GM03348 (cell line): ENCODE measurements around the gene ALK.

Experiments
- DNase-seq: peaks from one replicate; pipeline ENCODE4 v3.0.0; 2012; ENCODE audit warnings: low spot score

Gene ALK

DNA sequence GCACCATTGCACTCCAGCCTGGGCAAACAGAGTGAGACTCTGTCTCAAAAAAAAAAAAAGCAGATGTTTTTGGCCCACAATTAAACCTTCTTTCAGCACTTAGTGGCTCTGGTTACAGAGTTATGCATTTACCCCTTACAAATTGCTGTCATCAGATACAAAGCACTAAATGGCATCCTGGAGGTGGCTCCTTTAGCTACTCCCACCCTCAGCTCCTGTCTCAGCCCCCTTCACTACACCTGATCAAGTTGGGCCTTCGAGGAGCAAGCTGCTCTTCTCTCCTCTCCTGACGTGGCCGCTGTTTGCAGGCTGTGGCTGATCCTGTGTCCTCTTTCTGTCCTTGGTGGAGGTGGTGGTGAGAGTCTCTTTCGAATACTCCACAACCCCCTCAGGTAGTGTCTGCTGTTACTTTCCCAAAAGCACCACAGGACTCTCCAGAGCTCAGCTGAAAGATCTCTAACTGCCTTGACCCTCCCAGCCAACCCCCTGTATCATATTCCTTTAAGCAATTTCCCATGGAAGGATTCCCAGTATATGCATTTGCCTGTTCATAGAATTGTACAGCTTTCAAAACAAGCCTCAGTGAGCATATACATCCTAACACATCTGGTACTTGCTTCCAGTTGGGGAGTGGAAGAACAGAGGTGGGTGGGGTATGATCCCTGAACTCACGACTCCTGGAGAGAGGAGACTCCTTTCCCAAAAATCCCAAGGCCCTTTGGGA lies 520.3 kb downstream of the ALK start:
- DNase-seq = no peak

DNA sequence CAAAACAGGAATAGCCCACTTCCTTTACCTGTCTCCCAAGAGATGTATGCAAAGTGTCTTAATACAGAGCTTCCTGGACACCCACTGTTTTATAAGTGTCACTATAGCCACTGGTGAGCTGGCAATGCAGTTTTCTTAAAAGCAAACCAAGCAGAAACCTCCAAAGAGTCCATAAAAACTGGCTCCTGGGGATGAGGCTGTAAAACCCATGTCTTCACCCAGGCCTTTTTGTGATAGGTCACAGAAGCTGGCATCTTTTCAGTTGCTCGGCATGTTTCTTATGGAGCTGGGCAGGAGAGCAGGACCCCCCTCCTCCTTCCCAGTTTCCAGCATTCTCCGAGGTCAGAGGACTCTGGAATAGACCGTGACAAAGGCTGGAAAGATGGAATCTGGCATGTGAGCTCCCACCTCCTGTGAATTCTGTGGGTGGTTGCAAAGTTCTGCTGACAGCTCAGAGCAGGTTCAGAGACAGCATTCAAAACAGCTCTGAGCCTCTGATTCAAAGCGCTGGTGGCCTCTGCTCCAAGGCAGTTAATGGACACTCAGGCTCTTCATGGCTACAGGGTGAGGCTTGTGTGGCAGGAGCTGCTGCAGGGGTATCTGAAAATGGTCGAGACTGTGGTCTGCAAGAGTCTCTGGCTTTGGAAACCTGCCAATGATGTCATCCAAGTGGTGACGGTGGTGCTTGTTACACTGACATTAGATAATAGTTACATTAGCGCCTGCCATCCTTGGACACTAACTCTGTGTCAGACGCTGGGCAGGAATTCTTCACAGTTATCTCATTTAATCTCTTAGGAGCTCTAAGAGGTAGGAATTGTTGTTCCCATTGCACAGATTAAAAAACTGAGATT lies 522.8 kb downstream of the ALK start:
- DNase-seq = no peak

DNA sequence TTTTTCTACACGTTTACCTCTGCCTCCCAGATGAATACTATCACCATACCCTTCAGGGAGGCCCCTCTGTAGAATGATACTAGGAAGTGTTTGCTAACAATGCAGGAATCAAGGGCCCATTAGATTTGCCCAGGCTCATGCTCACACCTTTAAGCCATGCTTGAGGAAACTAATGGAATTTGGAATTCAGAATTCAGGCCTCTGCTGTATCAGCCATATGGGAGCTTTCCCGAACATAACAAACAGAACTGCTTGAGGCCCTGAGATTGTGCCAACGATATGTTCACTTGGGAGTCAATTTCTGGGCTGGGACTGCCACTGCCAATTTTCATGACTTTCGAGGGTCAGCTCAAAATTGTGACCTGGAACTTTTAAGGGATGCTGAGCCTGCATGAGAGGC lies 523.7 kb downstream of the ALK start:
- DNase-seq = no peak

DNA sequence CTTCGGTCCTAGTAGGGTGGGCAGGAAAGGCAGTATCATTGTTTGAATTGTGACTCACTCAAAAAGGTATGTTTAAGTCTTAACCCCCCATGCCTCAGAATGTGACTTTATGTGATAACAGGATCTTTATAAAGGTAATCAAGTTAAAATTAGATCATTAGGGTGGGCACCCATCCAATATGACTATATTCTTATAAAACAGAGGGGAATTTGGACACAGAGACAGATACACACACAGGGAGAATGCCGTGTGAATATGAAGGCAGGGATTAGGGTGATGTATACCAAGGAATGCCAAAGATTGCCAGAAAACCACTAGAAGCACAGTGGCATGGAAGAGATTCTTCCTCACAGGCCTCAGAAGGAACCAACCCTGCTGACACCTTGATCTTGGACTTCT lies 524.3 kb downstream of the ALK start:
- DNase-seq = no peak

DNA sequence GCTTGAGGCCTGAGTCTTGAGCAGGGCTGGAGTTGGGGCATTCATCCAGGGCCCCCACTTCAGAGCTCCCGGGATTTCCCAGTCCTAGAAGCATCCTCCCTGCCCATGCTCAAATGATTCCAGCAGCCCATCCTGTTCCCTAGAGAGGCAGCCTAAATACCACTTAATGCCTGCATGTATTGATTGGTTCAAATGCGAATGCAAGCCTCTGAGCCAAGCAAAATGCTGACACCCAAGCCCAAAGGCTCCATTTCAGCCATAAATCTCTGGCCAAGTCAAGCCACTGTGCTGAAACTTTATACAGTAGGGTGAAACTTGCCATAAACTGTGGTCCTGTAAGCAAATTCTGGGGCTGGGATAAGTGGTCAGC lies 526.4 kb downstream of the ALK start:
- no peak for DNase-seq

DNA sequence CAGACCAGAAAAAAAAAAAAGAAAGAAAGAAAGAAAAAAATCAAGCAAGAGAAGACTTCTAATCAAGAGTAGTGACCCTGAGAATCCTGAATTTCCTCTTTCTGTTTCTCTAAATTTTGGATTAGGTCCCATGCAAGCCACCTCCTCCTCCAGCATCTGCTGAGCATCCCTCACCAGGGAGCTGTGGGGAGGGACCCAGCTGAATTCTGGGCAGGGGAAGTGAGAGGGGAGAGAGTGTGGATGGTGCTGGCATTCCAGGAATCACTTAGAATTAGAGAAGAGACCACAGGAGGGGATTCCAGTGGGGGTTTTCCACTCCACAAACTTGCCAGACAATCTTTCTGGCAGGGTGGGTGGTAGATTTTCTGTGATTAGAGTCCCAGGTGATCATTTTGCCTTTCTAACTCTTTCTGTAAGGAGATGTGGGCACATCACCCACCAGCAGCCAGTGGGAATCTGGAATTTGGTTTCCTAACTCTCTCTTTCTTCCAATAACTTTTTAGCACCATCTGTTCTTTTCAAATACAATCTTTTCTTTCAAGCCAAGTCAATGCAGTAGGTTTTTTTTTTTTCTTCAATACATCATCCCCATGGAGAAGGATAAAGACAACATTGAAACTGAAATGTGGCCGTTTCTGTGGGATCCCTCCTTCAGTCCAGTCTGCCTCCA lies 526.9 kb downstream of the ALK start:
- DNase-seq = no peak

DNA sequence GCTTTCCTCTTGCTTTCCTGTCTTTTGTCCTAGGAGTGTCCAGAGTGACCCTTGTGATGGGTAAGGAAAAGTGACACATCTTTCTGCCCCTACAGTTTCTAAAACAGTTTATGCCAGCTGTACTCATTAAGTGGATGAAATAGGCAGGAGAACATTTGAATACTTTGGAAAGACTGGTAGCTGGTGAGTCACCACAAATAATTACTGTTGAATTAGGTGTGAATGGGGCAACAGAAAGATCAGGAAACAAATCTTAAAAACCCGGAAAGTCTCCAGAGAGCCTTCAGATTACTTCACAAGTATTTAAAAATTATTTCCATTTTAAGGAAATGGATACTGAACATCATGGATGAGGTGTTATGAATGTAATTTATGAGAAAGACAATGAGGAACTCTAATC lies 527.7 kb downstream of the ALK start:
- no peak for DNase-seq

DNA sequence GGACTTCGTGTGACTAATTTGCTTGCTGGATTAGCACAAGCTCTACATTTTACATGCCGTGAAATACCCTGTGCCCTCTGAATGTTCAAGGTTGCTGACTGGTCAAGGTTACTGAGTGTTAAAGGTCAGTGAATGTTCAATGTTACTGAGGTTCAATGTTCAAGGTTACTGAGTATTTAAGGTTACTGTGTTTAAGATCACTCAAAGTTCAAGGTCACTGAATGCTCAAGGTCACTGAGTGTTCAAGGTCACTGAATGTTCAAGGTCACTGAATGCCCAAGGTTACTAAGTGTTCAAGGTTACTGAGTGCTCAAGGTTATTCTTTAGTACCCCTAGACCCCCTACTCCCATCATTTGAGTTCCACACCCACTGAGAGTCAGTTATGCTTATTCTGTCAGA lies 528.6 kb downstream of the ALK start:
- no peak for DNase-seq

DNA sequence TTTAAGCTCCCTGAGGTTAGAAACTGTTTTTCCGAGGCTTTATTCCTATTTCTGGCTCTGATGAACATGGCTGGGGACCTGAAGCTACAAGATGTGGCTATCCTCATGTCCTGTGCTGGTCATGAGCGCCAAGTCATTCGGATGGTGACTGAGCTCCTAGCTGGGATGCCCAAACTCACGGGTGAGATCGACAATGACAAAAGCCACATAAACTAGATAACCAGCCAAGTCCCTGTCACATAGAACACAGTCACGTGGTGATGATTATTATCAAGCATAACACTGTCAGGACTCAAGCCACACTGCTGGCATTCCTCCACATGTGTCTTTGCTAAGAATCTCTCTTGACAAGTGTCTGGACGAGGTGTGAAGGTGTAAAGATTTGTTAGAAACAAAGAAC lies 531.2 kb downstream of the ALK start:
- DNase-seq = no peak

DNA sequence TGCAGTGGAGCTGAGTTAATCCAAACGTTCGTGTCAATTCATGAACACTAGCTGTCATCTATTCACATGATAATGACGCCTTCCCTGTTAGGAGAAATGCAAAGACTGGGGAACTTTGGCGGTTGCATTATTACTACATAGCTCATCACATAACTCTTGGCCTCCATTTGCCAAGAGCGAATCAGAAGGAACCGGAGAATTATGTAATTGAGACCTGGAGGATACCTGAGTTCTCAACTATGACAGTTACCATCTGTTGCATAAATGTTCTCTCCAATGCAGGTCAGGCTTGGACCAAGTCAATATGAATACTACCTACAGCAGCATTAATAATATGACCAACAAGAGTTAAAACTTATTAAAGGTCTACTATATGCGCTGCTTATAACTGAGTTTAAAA lies 531.7 kb downstream of the ALK start:
- no peak for DNase-seq

DNA sequence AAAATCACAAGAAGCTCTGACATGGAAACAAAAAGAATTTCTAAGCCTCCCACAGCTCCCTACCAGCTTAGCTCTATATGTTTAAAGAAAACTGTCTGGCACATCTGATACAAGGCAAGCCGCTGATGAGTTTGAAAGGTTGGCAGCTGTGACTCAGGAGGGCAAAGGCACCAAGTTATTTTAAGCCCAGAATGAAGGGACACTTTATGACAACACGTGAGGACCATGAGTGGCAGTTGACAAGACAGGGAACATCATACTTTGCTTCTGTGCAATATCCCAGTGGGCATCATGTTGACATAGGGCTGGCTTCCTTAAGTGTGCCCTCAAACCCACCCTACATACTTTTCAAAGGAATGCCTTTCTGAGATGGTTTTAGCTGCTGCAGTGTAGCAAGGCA lies 533.3 kb downstream of the ALK start:
- DNase-seq = no peak

DNA sequence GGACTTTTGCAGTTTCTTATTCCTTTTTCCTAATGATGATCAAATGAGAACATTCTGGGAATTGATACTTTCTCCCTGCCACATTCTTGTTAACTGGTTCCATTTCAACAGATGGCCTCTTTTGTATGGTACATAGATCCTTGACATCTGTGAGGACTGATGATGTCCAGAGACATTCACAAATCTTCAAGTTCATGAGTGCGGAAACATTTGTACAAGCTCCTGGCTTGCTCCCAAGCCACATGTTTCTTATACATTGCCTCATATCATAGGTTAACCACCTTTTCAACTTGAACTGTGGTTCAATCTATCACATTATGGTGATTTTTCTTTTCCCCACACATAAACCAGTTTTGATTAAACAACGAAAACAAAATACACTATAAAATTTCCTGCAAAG lies 538.9 kb downstream of the ALK start:
- no peak for DNase-seq

DNA sequence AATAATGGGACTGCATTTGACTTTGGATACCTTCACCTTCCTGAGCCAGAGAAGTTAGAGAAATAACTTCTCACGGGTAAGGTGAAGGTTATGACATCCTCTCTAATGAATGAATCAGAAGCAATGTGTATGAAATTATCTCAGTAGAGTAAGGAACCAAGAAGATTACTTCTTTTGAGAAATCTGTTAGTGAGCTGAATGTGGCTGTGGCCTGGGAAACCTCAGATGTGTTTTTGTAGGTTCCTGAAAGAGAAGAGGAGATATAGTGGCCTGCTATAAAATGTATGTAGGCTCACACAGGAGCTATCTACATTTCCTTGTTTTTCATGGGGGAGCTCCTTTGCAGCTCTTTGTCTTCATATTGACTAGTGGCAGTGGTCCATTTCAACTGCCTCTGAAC lies 543.6 kb downstream of the ALK start:
- DNase-seq = no peak

DNA sequence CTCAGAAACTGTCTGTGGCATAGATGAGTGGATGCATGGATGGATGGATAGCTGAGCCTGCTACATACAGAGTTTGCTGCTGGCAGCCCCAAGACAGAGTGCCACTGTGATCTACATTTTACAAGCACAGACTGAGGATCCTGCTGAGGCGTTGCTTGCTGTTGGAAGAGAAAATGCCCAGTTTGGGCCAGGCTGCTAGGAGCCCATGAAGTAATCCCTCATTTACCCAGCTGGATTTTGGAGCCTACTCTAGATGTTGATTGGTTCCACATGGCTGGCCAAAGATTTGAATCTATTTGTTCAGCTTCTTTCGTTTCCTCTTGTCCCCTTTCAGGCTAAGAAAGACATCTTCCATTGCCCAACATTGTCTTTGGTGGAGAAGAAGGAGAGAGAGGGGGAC lies 544.8 kb downstream of the ALK start:
- DNase-seq = no peak

DNA sequence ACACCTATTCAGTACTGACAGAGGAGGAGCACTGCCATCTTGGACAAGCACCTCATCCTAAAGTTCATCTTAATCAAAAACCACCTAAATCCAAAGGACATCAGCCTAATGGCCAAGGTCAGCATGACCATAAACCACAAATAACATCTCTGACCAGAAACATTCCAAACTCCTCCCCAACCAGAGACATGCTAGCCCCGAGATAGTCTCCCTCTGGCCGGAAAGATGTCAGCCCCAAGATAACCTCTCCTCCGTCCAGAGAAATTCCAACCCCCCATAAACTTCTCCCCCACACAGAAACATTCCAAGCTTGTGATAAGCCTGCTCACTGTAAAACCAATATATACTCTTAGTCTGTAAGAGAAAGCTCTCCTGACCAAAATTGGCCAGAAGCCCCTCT lies 545.5 kb downstream of the ALK start:
- no peak for DNase-seq

DNA sequence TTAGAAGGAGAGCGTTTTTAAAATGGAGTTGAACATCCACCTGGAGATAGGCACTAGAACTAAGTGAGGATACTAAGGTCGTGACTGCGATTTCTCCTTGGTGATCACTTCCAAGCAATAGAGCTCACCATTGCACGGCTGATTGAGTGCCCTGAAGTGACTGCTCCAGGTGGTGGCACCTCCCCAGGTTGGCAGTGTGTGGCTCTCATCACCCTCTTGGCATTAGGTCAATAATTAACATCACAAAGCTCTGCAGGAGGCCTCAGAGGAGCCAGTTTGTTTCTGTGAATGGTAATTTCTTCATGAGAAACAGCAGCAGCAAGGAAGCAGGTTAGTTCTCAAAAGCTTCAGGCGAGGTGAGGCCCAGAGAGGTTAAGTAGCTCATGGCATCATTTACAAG lies 546.6 kb downstream of the ALK start:
- no peak for DNase-seq

DNA sequence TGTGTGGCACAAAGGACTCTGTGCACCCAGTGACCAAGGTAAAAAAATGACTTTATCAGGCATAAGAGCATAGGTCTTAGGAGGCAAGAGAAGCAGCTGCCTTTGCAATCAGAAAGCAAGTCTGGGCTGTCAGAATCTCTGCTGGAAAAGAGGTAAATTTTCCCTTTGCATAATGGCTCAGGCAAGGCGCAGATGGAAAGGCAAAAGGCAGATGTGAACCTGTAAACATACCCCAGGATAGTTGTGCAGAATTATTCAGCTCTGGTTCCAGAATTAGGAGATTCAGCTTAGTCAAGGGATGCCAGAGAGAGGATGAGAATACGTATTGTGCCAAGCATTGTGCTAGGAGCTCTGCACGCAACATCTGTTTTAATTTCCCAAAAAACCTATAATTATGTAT lies 547.5 kb downstream of the ALK start:
- DNase-seq = no peak

DNA sequence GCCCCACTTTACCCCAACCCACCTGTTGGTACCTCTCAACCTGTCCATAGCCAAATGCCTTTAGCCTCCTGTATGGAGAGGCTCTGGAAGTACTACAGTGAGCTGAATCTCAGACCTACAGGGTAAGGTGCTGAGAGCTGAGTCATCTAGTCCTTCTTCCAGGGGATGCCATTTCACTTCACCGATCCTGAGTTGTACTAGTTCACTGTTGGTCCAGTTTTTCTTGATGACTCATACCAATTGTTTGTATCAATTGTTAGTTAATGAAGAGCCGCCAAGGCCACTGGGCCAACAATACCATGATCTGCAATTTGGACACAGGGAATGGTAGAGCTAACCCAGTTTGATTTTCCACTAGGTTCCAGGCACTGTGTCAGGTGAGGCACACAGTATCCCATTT lies 549.2 kb downstream of the ALK start:
- no peak for DNase-seq

DNA sequence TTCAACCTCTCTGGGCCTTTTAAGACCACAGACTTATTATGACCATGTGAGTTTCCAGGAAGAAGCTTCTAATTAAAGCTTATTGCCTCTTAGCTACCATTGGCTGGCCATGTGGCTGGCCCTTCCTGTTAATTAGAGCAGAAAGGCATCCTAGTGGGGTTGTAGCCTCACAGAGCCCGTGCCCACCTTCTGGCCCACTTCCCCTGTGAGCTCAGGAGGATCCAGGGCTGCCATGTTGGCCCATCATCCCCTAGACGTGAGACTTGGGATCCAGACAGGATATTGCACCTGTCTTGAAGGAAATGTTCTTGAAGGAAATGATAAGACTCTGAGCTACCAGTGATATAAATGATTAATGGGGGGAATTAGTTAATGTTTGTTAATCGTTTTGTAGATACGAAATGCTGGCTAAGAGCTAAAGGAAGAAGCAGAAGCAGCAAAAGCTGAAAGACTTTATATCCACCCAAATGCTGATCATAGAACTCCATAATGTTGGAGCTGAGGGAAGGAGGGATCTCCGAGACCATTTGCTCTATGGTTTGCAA lies 550.7 kb downstream of the ALK start:
- no peak for DNase-seq

DNA sequence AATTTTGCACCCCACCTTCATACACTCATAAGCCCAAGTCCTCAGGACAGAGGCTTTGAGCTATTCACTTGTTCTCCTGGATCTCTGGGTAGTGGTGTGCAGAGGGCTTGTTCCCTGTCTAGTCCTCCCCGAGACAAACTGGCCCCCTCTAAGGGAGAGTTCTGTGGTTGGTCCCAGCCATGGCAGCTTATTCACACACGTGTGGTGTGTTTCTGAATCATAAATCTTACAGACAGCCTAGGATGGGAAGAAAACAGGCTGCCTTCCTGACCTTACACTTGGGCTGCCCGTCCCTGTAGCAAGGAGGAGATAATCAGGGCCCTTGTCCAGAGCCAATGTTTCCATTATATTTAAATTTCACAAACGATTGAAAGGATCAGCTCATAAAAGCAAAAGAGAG lies 551.2 kb downstream of the ALK start:
- no peak for DNase-seq

DNA sequence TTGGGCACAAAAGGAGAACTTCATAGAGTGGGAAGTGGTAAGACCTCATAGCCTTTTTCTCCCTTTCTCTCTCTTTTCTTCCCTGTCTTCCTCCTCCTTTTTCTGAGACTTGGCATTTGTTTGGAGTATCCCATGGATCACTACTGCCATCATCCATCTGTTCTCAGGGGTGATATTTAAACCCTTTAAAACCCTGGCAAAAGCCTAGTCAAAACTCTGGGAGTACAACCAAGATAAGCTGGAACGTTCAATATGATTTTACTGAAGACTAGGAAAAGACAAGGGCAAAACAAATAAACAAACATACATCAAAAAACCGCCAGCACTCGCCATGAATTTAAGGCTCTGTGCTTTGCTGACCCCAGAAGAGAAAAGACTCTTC lies 552.7 kb downstream of the ALK start:
- no peak for DNase-seq

DNA sequence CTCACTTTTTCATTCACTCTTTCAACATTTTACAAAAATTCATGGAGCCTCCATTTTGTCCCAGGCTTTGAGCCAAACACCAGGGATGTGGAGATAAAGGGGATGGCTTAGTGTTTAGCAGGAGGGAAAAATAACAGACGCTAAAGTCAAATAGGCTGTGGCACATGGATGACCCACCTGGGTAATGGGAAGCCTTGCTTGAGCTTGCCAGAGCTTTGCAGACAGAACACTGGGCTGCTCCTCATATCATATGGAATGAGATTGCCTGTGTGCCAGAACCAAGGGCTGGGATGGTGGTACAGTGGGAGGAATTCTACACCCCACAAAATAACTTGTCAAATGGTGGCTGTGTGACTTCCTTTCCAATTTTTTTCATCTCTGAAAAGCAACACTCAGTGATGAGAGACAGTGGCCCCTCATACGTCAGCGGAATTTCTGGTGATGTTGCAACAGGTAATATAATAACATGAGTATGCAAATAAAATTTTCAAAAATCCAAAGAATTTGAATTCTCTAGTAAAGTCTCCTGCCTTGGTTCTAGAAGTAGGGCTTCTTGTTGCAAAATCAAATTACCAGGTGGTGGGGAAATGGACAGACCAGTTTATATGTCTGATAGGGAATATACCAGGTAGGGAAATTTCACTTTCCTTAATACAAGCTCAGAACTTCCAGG lies 553.3 kb downstream of the ALK start:
- DNase-seq = no peak

DNA sequence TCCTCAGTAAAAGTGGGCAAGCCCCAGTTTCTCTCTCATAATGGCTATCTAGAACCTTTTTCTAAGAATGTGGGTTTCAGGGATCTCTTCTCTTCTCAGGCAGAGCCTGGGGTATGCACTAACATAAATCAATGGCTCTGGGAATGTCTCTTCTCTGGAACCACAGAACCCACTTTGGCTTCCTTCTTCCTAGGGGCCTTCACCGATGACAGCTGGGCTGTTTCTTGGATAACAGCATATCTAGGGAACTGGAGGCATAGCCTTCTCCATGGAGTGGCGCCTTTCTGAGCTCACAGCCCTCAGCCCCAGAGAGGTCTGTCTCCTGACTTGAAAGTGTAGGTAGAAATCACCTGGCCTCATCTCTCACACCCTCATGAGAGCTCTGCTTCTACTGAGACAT lies 558.3 kb downstream of the ALK start:
- DNase-seq = no peak
